ENCODE data around the gene TAF4. TPM values are rescaled to one million over a fixed set of nuclear protein-coding genes. Genes with fewer than 3 reads are reported as not detected.
"Not testable (repeated sequence)": the region's sequence is repeated elsewhere in the genome, so short reads cannot be mapped to it uniquely, and the experiment has no call there.

Gene TAF4
- total RNA-seq, 4 donors from 2014 or later, result 13.9 to 22.0 (median 18.6) TPM

DNA sequence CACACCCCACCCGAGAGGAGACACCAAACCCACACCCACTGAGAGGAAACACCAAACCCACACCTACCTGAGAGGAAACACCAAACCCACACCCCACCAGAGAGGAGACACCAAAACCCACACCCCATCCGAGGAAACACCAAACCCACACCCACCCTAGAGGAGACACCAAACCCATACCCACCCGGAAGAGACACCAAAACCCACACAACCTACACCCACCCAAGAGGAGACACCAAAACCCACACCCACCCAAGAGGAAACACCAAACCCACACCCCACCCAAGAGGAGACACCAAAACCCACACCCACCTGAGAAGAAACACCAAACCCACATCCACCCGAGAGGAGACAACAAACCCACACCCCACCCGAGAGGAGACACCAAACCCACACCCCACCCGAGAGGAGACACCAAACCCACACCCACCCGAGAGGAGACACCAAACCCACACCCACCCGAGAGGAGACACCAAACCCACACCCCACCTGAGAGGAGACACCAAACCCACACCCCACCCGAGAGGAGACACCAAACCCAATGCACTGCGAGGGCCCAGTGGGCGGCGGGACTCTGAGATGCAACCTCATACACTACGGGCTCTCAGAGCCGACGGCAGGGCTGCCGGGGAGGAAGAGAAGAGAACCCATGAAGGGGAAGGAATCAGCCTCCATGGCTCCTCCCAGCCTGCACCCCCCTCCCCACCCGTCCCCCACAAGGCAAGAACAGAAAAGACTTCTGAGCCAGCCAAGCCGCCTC is 83.3 kb downstream of the TAF4 start:
- TF ChIP-seq, protein P1, sequence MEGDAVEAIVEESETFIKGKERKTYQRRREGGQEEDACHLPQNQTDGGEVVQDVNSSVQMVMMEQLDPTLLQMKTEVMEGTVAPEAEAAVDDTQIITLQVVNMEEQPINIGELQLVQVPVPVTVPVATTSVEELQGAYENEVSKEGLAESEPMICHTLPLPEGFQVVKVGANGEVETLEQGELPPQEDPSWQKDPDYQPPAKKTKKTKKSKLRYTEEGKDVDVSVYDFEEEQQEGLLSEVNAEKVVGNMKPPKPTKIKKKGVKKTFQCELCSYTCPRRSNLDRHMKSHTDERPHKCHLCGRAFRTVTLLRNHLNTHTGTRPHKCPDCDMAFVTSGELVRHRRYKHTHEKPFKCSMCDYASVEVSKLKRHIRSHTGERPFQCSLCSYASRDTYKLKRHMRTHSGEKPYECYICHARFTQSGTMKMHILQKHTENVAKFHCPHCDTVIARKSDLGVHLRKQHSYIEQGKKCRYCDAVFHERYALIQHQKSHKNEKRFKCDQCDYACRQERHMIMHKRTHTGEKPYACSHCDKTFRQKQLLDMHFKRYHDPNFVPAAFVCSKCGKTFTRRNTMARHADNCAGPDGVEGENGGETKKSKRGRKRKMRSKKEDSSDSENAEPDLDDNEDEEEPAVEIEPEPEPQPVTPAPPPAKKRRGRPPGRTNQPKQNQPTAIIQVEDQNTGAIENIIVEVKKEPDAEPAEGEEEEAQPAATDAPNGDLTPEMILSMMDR (IDR thresholded peaks at IDR 0.05), result no peak
- TF ChIP-seq POLR2A (IDR thresholded peaks at IDR 0.05), result no peak
- intact Hi-C loops (cut with DNase I), result no loop called here
- H3K4me3 ChIP-seq (replicated peaks in 1 of 3), result no peak overlapping the region
- no peaks in the 10 kb centered on the region for H3K27me3 ChIP-seq
- no peak for DNase-seq
- H3K27ac ChIP-seq, result no peak overlapping the region
- 74 to 90% methylated on average over 7 to 17 of the region's 18 CpGs for WGBS, 2 donors
- H3K4me1 ChIP-seq, result no peaks in the 10 kb centered on the region
- H3K9me3 ChIP-seq, result no peaks in the 10 kb centered on the region
- peaks cover 4 to 8% of the 10 kb centered on the region in 2 donors for H3K36me3 ChIP-seq

DNA sequence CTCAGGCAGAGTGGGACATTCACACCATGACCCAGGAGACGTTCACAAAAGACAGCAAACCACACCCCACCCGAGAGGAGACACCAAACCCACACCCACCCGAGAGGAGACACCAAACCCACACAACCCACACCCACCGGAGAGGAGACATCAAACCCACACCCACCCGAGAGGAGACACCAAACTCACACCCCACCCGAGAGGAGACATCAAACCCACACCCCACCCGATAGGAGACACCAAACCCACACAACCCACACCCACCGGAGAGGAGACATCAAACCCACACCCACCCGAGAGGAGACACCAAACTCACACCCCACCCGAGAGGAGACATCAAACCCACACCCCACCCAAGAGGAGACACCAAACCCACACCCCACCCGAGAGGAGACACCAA is 84.0 kb downstream of the TAF4 start:
- H3K36me3 ChIP-seq; H3K4me3 ChIP-seq (replicated peaks in 1 of 3); DNase-seq; H3K4me1 ChIP-seq; H3K9me3 ChIP-seq; H3K27ac ChIP-seq; intact Hi-C loops (cut with DNase I); H3K27me3 ChIP-seq: not testable (repeated sequence)
- 73 to 89% methylated on average over 10 of the region's 11 CpGs for WGBS, 2 donors

DNA sequence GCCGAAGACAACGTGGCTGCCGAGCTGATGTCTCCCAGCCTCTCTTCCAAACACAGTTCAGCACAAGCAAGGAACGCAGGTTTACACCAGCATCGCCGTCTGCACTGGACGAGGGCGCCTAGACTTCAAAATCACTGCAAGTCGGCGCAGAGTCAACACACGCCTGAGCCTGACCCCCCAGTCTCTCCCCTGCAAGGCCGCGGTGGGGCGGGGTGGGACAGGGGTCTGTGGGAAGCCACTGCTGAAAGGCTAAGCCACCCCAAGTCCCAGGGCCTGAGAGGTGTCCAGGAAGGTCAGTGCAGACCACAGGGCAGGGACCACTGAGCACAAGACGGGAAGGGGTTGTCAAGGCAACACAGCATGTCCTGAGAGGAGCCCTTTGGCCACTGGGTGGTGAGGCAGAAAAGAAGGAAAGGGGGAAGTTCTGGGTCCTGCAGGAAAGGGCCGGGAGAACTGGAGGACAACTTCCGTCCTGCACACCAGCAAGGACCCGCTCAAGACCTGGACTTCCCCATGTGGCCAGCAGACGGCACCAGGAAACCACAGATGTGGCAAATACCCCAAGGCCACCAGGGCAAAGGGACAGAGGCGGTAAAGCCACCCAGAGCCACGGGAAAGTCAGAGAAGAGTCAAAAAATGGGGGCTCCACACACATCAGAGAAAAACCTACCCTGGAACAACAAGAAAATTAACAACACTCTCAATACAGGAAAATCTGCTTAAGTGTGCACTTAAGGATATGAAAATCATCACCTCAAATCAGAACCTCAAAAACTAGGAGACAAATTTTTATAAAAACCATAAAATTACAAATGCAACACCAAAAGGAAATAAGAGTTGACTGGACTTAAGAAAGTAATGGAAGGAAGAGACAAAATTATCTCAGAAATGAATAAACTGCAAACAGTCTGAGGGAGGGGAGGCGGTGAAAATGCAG is 84.8 kb downstream of the TAF4 start:
- no peaks in the 10 kb centered on the region for H3K9me3 ChIP-seq
- no peak overlapping the region for H3K27ac ChIP-seq
- H3K27me3 ChIP-seq, result no peaks in the 10 kb centered on the region
- WGBS, 2 donors, result 83 to 90% methylated on average over 16 to 22 of the region's 22 CpGs
- DNase-seq, result no peak
- no peaks in the 10 kb centered on the region for H3K4me1 ChIP-seq
- peaks cover 3 to 8% of the 10 kb centered on the region in 2 donors for H3K36me3 ChIP-seq
- intact Hi-C loops (cut with DNase I), result no loop called here
- no peak overlapping the region for H3K4me3 ChIP-seq (replicated peaks in 1 of 3)
- no peak for TF ChIP-seq POLR2A (IDR thresholded peaks at IDR 0.05)
- TF ChIP-seq, protein P1 (IDR thresholded peaks at IDR 0.05), result peak in 2 of 6 experiments; percentile 24 to 62

DNA sequence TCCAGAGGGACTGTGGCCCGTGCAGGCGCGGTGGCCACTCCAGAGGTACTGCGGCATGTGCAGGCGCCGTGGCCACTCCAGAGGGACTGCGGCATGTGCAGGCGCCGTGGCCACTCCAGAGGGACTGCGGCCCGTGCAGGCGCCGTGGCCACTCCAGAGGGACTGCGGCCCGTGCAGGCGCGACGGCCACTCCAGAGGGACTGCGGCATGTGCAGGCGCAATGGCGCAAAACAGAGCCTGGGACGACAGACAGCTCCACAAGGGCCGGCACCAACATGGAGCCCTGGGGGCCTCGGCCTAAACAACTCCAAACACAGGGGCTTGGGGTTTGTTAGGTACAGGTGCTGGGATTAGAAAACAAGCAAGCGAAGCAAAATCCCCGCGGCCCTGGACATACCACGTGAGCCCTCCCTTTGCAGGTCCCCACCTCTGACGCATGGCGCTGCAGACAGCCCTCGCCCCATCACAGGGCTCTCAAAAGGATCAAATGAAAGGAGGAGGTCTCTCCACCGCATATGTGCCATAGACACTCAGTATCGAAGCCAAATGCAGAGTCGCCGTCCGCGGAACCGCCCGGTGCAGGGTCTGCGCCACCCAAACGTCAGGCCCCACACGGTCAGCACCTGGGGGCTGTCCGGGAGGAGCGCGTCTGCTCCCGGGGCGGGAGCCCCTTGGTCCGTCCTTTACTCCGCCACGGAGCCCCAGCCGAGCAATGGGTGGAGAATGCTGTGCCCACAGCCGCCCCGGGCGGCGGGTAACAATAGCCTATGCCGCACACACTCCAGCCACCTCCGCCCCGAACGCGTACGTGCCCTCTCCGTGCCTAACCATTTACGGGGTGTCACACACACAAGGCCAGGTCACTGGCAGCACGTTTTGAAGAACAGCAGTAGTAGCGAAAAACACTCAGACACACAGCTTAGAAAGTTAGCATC is 85.7 kb downstream of the TAF4 start:
- Histone ChIP-seq H3K27me3 (no peaks in the 10 kb centered on the region), H3K9me3 (no peaks in the 10 kb centered on the region), H3K4me1 (no peaks in the 10 kb centered on the region), H3K36me3 (peaks cover 3 to 8% of the 10 kb centered on the region in 2 donors), H3K27ac (no peak overlapping the region), H3K4me3 (replicated peaks in 1 of 3) (no peak overlapping the region)
- no peak for DNase-seq
- WGBS, 2 donors, result 93 to 95% methylated on average over 55 to 62 of the region's 65 CpGs
- TF ChIP-seq, protein P1 (IDR thresholded peaks at IDR 0.05), result no peak
- no peak for TF ChIP-seq POLR2A (IDR thresholded peaks at IDR 0.05)
- intact Hi-C loops (cut with DNase I), result no loop called here

DNA sequence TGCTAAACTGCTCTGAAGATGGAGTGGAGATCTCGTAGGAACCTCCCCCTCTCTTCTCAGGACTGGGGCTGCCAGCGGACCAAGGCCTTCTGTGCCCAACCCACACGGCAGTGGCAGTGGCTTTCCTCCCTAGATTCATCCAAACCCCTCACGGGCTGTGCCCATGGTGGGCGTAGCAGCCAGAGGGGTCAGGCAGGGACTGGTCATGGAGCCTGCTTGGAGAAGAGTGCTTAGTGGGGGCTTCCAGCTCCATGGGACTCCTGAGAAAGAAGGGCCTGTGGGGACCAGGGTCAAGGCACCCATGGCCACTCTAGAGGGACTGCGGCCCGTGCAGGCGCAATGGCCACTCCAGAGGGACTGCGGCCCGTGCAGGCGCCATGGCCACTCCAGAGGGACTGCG is 86.6 kb downstream of the TAF4 start:
- Histone ChIP-seq H3K4me1 (no peaks in the 10 kb centered on the region), H3K4me3 (replicated peaks in 1 of 3) (no peak overlapping the region), H3K27me3 (no peaks in the 10 kb centered on the region), H3K27ac (no peak overlapping the region), H3K36me3 (peaks cover 8 to 9% of the 10 kb centered on the region in 2 donors), H3K9me3 (no peaks in the 10 kb centered on the region)
- no peak for DNase-seq
- intact Hi-C loops (cut with DNase I), result no loop called here
- TF ChIP-seq POLR2A (IDR thresholded peaks at IDR 0.05), result no peak
- TF ChIP-seq, protein P1 (IDR thresholded peaks at IDR 0.05), result no peak
- WGBS, 2 donors, result 95% methylated on average over 5 to 12 of the region's 12 CpGs

Data from thyroid gland (tissue), 4 donors.